HG03097 (cell line): ENCODE results near the gene ARHGEF11.
"Not testable (repeated sequence)": the region's sequence is repeated elsewhere in the genome, so short reads cannot be mapped to it uniquely, and the experiment has no call there.

ENCODE experiments used
- ATAC-seq: cut with Tn5 transposase; IDR thresholded peaks from one replicate; pipeline ENCODE4 v1.9.1; 2021; ENCODE audit not compliant: unreplicated experiment, low FRiP score

The ARHGEF11 gene, protein sequence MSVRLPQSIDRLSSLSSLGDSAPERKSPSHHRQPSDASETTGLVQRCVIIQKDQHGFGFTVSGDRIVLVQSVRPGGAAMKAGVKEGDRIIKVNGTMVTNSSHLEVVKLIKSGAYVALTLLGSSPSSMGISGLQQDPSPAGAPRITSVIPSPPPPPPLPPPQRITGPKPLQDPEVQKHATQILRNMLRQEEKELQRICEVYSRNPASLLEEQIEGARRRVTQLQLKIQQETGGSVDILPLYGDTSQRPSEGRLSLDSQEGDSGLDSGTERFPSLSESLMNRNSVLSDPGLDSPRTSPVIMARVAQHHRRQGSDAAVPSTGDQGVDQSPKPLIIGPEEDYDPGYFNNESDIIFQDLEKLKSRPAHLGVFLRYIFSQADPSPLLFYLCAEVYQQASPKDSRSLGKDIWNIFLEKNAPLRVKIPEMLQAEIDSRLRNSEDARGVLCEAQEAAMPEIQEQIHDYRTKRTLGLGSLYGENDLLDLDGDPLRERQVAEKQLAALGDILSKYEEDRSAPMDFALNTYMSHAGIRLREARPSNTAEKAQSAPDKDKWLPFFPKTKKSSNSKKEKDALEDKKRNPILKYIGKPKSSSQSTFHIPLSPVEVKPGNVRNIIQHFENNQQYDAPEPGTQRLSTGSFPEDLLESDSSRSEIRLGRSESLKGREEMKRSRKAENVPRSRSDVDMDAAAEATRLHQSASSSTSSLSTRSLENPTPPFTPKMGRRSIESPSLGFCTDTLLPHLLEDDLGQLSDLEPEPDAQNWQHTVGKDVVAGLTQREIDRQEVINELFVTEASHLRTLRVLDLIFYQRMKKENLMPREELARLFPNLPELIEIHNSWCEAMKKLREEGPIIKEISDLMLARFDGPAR (N-terminal part only)

DNA sequence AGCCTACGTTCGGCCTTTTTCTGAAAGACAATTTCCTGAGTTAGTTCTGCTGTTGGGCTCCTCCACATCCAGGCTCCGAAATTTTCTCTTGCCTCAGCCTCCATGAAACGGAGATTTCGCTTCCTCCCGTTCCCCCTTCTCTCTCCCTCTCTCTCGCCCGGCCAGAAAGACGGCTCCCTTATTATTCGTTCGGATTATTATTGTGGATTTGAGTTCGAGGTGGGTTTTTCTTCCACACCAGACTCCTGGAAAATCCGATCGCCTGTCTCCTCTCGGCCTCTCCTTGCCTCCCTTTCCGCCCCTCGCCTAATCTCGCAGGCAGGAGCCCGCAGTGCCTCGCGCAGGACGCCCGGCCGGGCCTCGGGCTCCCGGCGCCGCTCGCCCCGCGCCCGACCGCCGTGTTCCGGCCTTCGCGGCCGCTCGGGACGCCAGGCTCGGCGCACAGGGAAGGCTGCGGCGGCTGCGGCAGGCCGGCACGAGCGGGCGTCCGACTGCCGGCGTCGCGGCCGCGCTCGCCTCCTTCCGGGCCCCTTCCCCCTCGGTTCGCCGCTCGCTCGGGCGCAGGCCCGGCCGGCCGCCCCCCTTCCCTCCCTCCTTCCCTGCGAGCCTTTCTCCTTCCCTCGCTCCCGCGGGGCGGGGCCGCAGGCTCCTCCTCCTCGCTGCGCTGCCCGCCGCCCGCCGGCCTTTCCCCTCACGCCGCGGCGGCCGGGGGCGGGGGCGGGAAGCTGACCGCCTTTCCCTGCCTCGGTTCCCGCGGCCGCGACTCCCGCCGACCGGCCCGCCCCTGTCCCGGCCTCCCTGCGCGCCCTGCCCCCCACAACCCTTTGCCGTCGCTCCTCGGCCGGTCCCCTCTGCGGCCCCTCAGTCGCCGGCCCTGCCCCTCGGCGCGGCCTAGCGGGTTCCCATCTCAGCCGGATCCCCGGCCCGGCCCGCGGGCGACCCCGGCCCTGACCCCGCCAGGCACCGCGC lies at the start of gene ARHGEF11:
Gene ARHGEF11, minus strand, starts transcription at position 493 of the 969 bp plus-strand sequence. CDS start 1,412 bp downstream, outside the sequence.
- ATAC-seq, result no peak

DNA sequence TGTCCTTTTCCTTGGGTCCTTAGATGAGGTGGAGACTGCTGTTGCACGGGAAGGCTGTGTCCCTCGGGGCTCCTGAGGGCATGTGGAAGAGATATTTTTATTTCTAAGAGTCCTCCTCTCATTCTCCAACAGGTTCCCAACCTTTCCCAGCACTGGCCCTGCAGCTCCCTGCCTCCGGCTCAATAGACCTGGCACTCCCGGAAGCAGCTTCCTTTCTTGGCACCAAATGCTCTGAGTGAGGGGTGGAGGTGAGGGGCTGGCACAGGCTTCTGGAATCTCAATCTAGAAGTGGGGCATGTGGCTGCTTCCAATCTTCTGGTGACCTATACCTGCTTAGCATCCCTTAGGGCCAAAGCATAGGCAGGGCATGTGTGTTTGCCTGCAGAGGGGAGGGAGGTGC lies 49.5 kb upstream of the ARHGEF11 start:
- no peak for ATAC-seq

DNA sequence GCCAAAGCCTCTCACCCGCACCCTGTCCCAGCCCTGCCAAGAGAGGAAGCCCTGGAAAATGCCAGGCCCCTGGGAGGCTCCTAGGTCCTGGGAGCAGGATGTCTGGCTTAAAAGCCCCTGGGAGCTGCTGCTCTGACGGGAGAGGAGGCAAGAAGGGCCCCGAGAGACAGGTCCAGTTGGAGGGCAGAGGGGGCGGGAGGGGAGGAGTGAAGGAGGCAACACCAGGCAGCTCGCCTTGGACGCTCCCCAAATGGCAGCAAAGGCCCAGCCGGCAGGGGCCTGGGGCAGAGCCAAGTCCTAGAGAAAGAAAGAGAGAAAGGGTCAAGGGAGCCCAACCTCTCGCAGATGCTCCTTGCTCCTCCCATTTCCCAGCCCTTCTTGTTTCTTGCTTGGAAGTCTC lies 47.3 kb upstream of the ARHGEF11 start:
- no peak for ATAC-seq

DNA sequence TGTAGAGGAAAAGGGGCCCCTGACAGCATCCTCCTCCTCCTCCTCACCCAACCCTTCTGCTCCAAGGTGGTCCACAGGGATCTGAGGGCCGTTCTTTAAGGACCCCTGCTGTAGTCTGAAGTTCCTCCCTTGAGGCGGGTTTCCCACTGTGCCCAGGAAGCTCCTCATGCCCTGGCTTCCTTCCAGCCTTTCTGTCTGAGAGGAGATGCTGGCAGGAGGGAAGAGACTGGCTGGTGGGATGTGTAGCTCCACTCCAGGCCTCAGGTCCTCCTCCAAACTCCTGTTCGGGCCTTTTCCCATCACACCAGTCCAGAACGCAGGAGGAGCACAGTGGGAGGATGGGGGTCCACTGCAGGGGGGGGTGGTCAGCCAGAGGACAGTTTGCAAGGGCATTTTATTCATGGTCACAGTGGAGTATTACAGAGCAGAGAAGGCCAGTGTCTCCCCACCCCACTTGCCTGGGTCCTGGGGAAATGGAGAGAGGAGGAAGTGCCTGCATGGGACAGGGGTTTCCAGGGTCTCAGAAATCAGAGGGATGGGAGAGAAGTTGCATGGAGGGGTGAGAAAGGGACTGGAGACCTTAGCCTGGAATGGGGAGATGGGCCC lies 46.2 kb upstream of the ARHGEF11 start:
- ATAC-seq, result no peak

DNA sequence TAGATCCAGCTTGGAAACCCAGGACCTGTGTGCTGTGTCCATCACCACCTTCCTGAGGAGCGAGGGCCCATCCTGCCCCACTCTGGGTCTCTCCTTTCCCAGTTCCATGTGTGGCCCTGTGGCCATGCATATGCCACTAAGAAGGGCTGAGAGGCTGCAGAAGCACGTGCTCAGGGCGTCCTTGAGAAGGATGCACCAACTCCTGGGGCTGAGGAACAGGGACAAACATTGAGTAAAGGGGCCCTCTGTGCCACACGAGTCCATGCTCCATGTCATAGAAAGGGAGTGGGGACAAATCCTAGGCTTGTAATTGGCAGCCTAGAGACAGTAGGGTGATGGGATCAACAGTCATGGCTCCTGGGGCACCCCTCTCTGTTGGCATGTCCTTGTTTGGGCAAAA lies 45.6 kb upstream of the ARHGEF11 start:
- ATAC-seq, result no peak

DNA sequence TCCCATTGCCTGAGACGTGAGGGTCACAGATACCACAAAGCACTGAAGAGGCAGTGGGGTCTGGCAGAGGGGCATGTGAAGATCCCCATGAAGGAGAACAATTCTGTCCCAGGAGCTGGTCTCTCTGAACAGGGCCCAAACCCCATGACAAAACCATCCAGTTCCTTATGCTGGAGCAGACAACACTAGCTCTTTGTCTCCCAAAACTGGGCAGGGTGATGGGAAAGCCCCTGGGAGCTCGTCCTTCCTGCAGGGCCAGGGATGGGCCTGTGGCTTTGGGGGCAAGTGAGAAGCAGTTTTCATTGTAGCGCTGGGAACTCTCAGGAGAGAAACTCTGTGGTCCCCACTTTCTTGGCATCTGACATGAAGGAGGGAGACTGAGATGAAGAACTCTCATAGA lies 45.2 kb upstream of the ARHGEF11 start:
- no peak for ATAC-seq

DNA sequence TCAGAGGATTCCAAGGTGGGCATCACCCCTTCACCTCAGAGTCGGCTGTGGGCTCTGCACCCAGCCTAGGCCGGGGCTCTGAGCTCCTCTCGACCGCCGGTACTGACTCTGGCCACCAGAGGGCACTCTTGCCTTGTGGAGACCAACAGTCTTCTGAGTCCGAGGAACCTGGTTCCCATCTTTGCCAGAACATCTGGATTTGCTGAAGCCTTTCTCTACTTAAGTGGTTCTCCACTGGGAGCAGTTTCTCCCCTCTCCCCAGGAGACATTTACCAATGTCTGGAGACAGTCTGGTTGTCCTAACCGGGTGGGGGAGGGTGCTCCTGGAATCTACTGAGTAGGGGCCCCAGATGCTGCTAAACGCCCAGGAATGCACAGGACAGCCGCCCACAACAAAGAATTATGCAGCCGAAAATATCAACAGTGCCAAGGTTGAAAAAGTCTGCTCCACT lies 44.7 kb upstream of the ARHGEF11 start:
- no peak for ATAC-seq

DNA sequence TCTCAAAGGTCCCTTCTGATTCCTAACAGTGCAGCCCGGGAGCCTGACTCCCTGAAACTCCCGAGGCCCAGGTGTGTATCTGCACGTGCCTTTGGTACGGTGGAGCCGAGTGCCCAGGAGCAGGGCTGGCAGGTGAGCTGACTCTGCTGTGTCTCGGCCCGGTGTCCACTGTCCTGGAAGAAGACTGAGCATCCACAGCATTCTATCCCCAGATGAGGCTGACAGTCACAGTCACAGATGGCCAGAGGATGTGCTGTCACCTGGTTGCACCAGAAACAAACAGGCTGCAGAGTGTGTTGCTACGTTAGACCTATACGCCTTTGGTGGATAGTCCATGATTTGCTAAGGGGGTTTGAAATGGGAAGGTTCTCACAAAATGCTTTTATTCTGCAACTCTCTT lies 44.2 kb upstream of the ARHGEF11 start:
- no peak for ATAC-seq

DNA sequence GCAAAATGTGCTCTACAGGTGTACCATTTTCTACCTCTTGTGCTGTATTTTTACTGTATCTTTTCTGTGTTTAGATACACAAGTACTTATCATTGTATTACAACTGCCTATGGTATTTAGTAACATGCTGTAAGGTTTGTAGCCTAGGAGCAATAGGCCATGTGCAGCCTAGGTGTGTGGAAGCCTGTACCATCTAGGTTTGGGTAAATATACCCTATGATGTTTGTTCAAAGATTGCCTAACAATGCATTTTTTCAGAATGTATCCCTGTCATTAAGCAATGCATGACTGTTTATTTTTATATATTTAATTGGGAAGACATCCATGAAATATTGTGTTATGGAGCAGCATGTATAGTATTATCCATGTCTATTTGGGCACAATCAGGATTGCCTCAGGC lies 43.1 kb upstream of the ARHGEF11 start:
- no peak for ATAC-seq

DNA sequence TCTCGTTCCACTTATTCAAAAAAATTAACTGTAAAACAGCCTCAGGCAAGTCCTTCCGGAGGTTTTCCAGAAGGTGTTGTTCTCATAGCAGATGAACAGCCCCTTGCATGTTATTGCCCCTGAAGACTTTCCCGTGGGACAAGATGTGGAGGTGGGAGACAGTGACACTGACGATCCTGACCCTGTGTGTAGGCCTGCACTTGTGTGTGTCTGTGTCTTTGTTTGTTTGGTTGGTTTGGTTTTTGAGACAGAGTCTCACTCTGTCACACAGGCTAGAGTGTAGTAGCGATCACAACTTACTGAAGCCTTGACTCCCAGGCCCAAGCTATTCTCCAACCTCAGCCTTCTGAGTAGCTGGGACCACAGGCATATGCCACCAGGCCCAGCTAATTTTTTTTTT lies 41.5 kb upstream of the ARHGEF11 start:
- ATAC-seq, result no peak

DNA sequence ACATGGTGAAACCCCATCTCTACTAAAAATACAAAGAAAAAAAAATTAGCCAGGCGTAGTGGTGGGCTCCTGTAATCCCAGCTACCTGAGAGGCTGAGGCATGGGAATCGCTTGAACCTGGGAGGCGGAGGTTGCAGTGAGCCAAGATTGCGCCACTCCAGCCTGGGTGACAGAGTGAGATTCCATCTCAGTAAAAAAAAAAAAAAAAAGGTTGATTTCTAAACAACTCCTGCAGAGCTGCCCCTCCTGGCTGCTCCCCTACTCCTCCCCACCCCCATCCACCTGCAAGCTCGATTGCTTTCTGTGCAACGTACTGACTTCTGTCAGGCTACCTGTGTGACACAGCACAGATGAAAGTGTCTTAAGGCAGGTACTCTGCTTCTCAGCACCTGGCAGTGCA lies 40.8 kb upstream of the ARHGEF11 start:
- no peak for ATAC-seq

DNA sequence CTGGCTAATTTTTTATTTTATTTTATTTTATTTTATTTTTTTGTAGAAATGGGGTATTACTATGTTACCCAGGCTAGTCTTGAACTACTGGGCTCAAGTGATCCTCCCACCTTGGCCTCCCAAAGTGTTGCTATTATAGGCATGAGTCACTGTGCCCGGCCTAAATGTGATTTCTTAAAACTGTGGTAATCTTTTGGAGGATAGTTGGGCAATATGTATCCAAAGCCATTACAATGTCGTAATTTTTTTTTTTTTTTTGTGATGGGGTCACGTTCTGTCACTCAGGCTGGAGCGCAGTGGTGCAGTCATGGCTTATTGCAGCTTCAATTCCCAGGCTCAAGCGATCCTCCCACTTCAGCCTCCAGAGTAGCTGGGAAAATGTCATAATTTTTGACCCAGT lies 39.9 kb upstream of the ARHGEF11 start:
- no peak for ATAC-seq

DNA sequence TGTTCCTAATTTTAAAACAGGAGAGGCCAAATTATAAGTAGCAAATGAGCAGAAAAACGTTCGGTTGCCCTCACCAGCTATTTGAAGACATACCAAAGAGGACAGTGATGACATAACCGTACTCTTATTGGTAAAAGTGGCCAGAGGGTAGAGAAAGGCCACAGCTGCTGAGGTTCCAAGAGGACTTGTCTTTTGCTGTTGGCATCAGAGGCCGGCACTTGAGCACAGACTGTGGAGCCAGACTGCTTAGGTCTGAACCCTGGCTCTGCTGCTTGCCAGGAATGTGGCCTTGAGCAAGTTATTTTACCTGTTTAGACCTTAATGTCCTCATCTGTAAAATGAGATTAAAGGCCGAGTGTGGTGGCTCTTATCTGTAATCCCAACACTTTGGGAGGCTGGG lies 39.2 kb upstream of the ARHGEF11 start:
- ATAC-seq, result no peak

DNA sequence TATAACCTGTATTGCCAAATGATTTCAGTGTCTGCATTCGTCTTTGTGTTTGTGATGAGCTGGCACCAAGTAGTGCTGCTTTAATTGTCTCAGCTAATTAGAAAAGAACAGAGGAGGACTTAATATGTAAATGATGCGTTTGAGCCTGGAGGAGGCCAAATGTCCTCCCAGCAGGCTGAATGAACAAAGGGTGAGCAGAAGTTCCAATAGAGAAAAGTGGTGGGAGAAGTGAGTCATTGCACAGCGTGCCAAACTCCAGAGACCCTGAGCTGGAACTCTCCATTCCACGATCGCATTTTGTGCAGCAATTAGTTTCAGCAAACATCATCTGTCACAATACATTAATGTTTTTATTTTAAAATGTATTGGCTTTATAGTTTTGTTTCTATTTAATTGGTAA lies 36.2 kb upstream of the ARHGEF11 start:
- no peak for ATAC-seq

DNA sequence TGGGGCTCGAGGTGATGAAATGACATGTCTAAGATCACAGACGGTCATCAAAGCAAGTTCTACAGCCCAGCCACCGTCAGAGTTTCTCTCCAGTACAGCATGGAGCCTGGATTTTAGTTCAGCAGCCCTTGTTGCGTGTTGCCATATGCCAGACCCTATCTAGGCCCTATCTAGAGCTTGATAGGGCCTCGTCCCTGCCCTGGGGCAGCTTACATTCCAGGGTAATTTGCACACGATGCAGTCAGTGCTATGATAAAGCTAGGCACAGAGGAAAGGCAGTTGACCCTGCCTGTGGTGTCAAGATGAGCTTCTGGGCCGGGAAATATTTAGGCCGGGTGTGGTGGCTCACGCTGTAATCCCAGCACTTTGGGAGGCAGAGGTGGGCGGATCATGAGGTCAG lies 35.2 kb upstream of the ARHGEF11 start:
- ATAC-seq, result no peak

DNA sequence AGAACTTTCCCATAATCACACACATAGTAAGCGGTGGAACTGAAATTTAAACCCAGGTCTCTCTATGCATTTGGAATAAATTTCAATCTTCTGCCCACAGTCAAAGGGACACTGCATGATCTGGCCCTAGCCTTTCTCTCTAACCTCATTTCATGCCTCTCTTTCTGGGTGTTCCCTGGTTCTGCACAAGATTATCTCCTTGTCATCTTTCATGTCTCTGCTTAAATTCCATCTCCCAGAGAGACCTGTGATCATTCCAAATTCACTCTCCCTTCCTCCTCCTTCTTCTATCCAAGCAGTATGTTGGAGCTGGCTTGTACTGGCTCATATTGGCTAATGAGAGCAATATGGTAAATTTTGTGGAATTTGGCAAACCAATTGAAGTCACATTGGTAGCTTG lies 31.9 kb upstream of the ARHGEF11 start:
- no peak for ATAC-seq

DNA sequence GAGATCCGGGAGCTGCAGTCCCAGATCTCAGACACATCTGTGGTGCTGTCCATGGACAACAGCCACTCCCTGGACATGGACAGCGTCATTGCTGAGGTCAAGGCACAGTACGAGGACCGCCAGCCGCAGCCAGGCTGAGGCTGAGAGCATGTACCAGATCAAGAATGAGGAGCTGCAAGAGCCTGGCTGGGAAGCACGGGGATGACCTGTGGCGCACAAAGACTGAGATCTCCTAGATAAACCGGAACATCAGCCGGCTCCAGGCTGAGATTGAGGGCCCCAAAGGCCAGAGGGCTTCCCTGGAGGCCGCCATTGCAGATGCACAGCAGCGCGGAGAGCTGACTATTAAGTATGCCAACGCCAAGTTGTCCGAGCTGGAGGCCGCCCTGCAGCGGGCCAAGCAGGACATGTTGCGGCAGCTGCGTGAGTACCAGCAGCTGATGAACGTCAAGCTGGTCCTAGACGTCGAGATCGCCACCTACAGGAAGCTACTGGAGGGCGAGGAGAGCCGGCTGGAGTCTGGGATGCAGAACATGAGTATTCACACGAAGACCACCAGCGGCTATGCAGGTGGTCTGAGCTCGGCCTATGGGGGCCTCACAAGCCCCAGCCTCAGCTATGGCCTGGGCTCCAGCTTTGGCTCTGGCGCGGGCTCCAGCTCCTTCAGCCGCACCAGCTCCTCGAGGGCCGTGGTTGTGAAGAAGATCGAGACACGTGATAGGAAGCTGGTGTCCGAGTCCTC lies 28.6 kb upstream of the ARHGEF11 start:
- ATAC-seq, result no peak

DNA sequence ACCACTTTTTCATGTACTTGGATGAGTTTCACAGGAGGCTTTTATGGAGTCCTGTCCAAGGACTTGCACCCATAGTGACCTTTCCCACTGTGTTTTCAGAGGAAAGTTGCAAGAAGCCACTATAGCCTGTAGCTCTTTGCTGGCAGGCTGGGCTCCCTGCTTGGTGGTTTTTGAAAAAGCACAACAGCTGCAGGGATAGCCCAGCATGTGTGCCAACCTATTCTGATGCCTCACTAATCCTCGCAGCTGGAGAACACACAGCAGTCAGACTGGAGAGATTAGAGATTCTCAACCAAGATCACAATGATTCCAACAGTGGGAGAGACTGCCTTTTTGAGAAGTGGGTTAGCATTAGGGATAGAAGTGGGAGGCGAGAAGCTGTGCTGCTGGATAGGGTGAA lies 24.1 kb upstream of the ARHGEF11 start:
- no peak for ATAC-seq

DNA sequence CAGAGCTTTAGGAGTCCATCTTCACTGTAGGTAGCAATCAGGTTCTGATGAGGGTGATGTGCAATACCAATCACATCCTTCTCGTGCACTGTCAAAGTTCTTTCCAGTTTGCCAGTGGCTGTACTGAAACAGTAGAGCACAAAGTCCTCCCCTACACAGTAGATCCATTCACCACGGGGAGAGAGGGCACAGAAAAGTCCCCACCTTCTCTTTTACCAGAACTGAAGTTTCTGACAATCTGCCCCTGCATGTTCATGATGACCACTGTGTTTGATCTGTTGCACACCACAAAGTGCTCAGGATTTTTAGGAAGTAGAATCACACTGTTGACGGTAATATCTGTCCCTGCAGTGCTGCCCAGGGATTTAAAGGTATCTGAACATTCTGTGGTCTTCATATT lies 13.7 kb upstream of the ARHGEF11 start:
- ATAC-seq, result not testable (repeated sequence)
